Adrenal gland (tissue), 12 donors: Measurements from ENCODE around the gene DOCK3. TPM values are rescaled to one million over a fixed set of nuclear protein-coding genes. Genes with fewer than 3 reads are reported as not detected.

Experiments used
- DNase-seq, 7 donors: peaks; one replicate each; pipeline ENCODE4 v3.0.0-alpha.2; 2019 to 2020
- H3K27ac ChIP-seq, 5 donors: fragments of 200-600 bp; sonication (generic) in 4 of 5; 1 replicate in 3 of 5; 2 replicates in 2 of 5; pipeline versions ENCODE4 v1.5.1 to v1.8.0; 2016 to 2020; ENCODE audit warnings: mild to moderate bottlenecking in 1 of 5
- H3K27me3 ChIP-seq: fragments of 200-600 bp; 2 replicates; pipeline ENCODE4 v1.8.0; 2021
- H3K36me3 ChIP-seq, 2 donors: fragments of 200-600 bp; replicated peaks in 1 of 2; 1 replicate in 1 of 2; 2 replicates in 1 of 2; pipeline versions ENCODE4 v1.5.1 to v1.8.0; 2018 to 2022
- H3K4me1 ChIP-seq, 2 donors: fragments of 200-600 bp; replicated peaks in 1 of 2; 1 replicate in 1 of 2; 2 replicates in 1 of 2; pipeline versions ENCODE4 v1.5.1 to v1.8.0; 2018 to 2021
- H3K4me3 ChIP-seq, 4 donors: fragments of 200-600 bp; sonication (generic) in 3 of 4; one replicate each; pipeline ENCODE4 v1.5.1; 2016 to 2018
- H3K9me3 ChIP-seq, 3 donors: fragments of 200-600 bp; sonication (generic) in 1 of 3; replicated peaks in 1 of 3; 1 replicate in 2 of 3; 2 replicates in 1 of 3; pipeline versions ENCODE4 v1.5.1 to v1.8.0; 2016 to 2021
- POLR2A ChIP-seq, 2 donors: fragments of 450-650 bp; IDR thresholded peaks; one replicate each; pipeline ENCODE4 v1.6.1; 2017; ENCODE audit warnings: antibody characterized with exemption in 2 of 2, mild to moderate bottlenecking in 2 of 2, moderate library complexity in 1 of 2
- WGBS, 4 donors: extraction: QIAGEN DNeasy Blood & Tissue Kit in 2 of 4; methylation state at CpG; one replicate each; pipeline versions ENCODE4 v1.1.5 to v1.1.7; 2013 to 2017; 5-methylcytosine and 5-hydroxymethylcytosine counted together
- intact Hi-C, 2 donors: fragments of 100-400 bp; cut with DNase I; formaldehyde crosslinking; loops; one replicate each; pipeline versions ENCODE4 v1.14.1 to v1.15.0; 2022 to 2023
- polyA plus RNA-seq, 3 donors: library from polyadenylated mRNA; stranded (reverse); fragments of 200-250 nt in 2 of 3; fragments of 350-450 nt in 1 of 3; fragmentation: Illumina TruSeq in 1 of 3; extraction: RNeasy Lipid Tissue Mini Kit (QIAGEN cat#74804) in 1 of 3; gene quantifications; one replicate each; pipeline ENCODE4 v1.2.3, GENCODE V29; 2013 to 2014
- total RNA-seq, 9 donors: library from RNA; depleted of rRNA in 4 of 9; stranded (reverse); fragments of >200 nt in 4 of 9; fragments of 120-200 nt in 1 of 9; fragmentation: NEBNext Ultra II Directional in 1 of 9; extraction: Animal tissue kit (Norgen Biotek cat#: 25700) in 1 of 9; gene quantifications; one replicate each; pipeline versions ENCODE4 v1.1.0 to v1.2.4, GENCODE V29; 2013 to 2023
- TF ChIP-seq, protein P1 (sequence below), 6 experiments: fragments of 450-650 bp in 4 of 6; fragments of 200-600 bp in 2 of 6; sonication (generic) in 1 of 6; IDR thresholded peaks; 1 replicate in 5 of 6; 2 replicates in 1 of 6; pipeline versions ENCODE4 v1.5.1 to v1.8.0; 2016 to 2021; ENCODE audit warnings: antibody characterized with exemption in 6 of 6, mild to moderate bottlenecking in 2 of 6, moderate library complexity in 1 of 6
- donor health status: healthy with polysubstance abuse.
- donor health status: Bipolar disorder and iron deficiency.
- donor health status: DM: yes; HTN: yes; CAD: no.
- donor health status: DM: no; HTN: no; CAD: no.
- donor health status: DM: no; HTN: no; CAD: no.
- donor health status: DM: yes; HTN: yes; CAD: no.

DOCK3 gene
- total and polyA plus RNA-seq, 12 donors, result 0.72 to 8.6 (median 2.9) TPM

- TF ChIP-seq, protein P1, sequence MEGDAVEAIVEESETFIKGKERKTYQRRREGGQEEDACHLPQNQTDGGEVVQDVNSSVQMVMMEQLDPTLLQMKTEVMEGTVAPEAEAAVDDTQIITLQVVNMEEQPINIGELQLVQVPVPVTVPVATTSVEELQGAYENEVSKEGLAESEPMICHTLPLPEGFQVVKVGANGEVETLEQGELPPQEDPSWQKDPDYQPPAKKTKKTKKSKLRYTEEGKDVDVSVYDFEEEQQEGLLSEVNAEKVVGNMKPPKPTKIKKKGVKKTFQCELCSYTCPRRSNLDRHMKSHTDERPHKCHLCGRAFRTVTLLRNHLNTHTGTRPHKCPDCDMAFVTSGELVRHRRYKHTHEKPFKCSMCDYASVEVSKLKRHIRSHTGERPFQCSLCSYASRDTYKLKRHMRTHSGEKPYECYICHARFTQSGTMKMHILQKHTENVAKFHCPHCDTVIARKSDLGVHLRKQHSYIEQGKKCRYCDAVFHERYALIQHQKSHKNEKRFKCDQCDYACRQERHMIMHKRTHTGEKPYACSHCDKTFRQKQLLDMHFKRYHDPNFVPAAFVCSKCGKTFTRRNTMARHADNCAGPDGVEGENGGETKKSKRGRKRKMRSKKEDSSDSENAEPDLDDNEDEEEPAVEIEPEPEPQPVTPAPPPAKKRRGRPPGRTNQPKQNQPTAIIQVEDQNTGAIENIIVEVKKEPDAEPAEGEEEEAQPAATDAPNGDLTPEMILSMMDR (IDR thresholded peaks at IDR 0.05), result peak; percentile 59 to 72 (median 64)
- TF ChIP-seq POLR2A (IDR thresholded peaks at IDR 0.05), result no peak
- WGBS, 4 donors, result 43 to 57% (median 49%) methylated on average over 6 of the region's 6 CpGs
- Histone ChIP-seq H3K36me3 (peaks cover 0 to 42% of the 10 kb centered on the region in 2 donors), H3K27me3 (no peaks in the 10 kb centered on the region), H3K4me3 (no peak overlapping the region), H3K9me3 (no peaks in the 10 kb centered on the region), H3K27ac (no peak overlapping the region), H3K4me1 (peaks cover 14 to 62% of the 10 kb centered on the region in 2 donors)
- intact Hi-C loops, result loop anchor here (5.0 to 10.0 kb wide), 4 partner anchors 43 to 295 kb away; partner anchors contain the start of gene TEX264 (in 1 of the 2)
- DNase-seq, result peak in 6 of 7 donors; percentile 45 to 73 (median 72)
Observed at GRCh38 chr3:51389423-51390183, 714.9 kb downstream of the DOCK3 start.

- H3K27ac ChIP-seq, result peak overlapping the region in 4 of 5 donors; percentile 50 to 97 (median 74)
- H3K36me3 ChIP-seq, result peaks cover 0 to 49% of the 10 kb centered on the region in 2 donors
- intact Hi-C loops, result loop anchor here in 1 of 2 donors (10.0 kb wide), 2 partner anchors 104 to 284 kb away; partner anchors contain the start of gene TEX264
- peak overlapping the region in 1 of 4 donors; percentile 99 for H3K4me3 ChIP-seq
- no peaks in the 10 kb centered on the region for H3K9me3 ChIP-seq
- H3K27me3 ChIP-seq, result no peaks in the 10 kb centered on the region
- TF ChIP-seq, protein P1 (IDR thresholded peaks at IDR 0.05), result peak in 2 of 6 experiments; percentile 64 to 81
- no peak for TF ChIP-seq POLR2A (IDR thresholded peaks at IDR 0.05)
- WGBS, 4 donors, result 38 to 67% (median 40%) methylated on average over 13 to 29 of the region's 29 CpGs
- peaks cover 14 to 70% of the 10 kb centered on the region in 2 donors for H3K4me1 ChIP-seq
- DNase-seq, result peak in 1 of 7 donors; percentile 61
Observed at GRCh38 chr3:51390246-51391074, 715.7 kb downstream of the DOCK3 start.

DNA sequence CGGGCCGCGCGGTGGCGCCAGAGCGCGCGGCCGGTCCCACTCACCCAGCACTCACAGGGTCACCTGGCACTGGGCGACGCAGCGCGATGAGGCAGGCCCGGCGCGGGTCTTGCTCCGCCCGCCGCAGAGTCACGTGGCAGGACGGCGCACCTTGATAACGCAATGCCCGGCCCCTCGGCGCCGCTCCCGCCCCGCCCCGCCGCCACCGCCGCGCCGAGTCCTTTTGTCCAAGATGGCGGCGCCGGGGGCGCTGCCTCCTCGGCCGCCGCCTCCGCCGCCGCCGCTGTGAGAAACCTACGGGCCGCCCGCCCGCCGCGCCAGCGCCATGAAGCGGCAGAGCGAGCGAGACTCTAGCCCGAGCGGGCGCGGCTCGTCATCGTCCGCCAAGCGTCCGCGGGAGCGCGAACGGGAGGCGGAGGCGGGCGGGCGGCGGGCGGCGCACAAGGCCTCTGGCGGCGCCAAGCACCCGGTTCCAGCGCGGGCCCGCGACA, 716.4 kb downstream of the DOCK3 start, which contains the start of gene RBM15B:
Gene RBM15B, plus strand, starts transcription at position 211 of the 491 bp plus-strand sequence. Its CDS starts 115 bp downstream, at position 326.
- DNase-seq, result peak; percentile 98 to 99 (median 98)
- H3K9me3 ChIP-seq, result no peaks in the 10 kb centered on the region
- 0% methylated on average over 7 to 83 of the region's 83 CpGs for WGBS, 4 donors
- peaks cover 14 to 75% of the 10 kb centered on the region in 2 donors for H3K4me1 ChIP-seq
- peaks cover 0 to 55% of the 10 kb centered on the region in 2 donors for H3K36me3 ChIP-seq
- H3K27me3 ChIP-seq, result no peaks in the 10 kb centered on the region
- TF ChIP-seq POLR2A (IDR thresholded peaks at IDR 0.05), result peak; percentile 85 to 90
- TF ChIP-seq, protein P1 (IDR thresholded peaks at IDR 0.05), result peak in 4 of 6 experiments; percentile 76 to 95 (median 90)
- intact Hi-C loops, result loop anchor here in 1 of 2 donors (10.0 kb wide), 2 partner anchors 104 to 284 kb away; partner anchors contain the start of gene TEX264
- peak within 1 kb of the TSS; percentile 53 to 97 (median 82) for H3K27ac ChIP-seq
- H3K4me3 ChIP-seq, result peak within 1 kb of the TSS; percentile 25 to 99 (median 50)
